ENCODE data around the gene DAAM1. TPM values are rescaled to one million over a fixed set of nuclear protein-coding genes. Genes with fewer than 3 reads are reported as not detected.

The DAAM1 gene
- polyA plus RNA-seq, 1 experiment: 9.8 TPM

DNA sequence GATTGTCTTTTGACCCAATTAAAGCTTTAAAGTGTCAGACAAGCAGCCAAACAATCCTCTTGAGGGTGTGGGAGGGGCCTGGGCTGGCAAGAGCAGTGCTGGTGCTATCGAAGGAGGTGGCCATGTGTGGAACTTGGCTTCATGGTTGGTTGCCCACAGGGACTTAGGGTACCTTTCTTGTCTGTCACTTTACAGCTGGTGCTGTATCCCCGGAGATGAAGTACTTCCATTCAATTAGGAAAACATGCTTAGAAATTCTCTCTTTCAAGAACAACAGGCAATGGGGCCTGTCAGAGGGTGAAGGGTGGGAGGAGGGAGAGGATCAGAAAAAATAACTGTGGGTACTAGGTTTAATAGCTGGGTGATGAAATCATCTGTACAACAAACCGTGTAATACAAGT, 86.5 kb downstream of the DAAM1 start:
- no peak for DNase-seq (ENCODE audit: low read depth, low spot score)
- POLR2A ChIA-PET: no interaction called here
- Histone ChIP-seq H3K9me3 (ENCODE audit: control insufficient read depth, insufficient read depth, low read length) (no peaks in the 10 kb centered on the region), H3K27me3 (ENCODE audit: control insufficient read depth, insufficient read depth, low read length) (no peaks in the 10 kb centered on the region), H3K4me3 (ENCODE audit: low read depth, low read length) (no peak overlapping the region), H3K27ac (ENCODE audit: low read depth, low read length) (no peak overlapping the region)
- TF ChIP-seq, protein P1, sequence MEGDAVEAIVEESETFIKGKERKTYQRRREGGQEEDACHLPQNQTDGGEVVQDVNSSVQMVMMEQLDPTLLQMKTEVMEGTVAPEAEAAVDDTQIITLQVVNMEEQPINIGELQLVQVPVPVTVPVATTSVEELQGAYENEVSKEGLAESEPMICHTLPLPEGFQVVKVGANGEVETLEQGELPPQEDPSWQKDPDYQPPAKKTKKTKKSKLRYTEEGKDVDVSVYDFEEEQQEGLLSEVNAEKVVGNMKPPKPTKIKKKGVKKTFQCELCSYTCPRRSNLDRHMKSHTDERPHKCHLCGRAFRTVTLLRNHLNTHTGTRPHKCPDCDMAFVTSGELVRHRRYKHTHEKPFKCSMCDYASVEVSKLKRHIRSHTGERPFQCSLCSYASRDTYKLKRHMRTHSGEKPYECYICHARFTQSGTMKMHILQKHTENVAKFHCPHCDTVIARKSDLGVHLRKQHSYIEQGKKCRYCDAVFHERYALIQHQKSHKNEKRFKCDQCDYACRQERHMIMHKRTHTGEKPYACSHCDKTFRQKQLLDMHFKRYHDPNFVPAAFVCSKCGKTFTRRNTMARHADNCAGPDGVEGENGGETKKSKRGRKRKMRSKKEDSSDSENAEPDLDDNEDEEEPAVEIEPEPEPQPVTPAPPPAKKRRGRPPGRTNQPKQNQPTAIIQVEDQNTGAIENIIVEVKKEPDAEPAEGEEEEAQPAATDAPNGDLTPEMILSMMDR (IDR thresholded peaks at IDR 0.05; ENCODE audit: low read depth, low read length): no peak
- CTCF ChIA-PET: no interaction called here

GRCh38 chr14:59275668-59276067, 87.2 kb downstream of the DAAM1 start:
- Histone ChIP-seq H3K27ac (ENCODE audit: low read depth, low read length) (no peak overlapping the region), H3K9me3 (ENCODE audit: control insufficient read depth, insufficient read depth, low read length) (no peaks in the 10 kb centered on the region), H3K27me3 (ENCODE audit: control insufficient read depth, insufficient read depth, low read length) (no peaks in the 10 kb centered on the region), H3K4me3 (ENCODE audit: low read depth, low read length) (no peak overlapping the region)
- ChIA-PET CTCF (interaction anchor here (1.2 kb wide), 1 partner anchor 81 kb away, joined by 3 read pairs; no protein-coding TSS in a partner anchor), POLR2A (no interaction called here)
- peak; percentile 64 for DNase-seq (ENCODE audit: low read depth, low spot score)
- TF ChIP-seq, protein P1 (IDR thresholded peaks at IDR 0.05; ENCODE audit: low read depth, low read length): no peak

DNA sequence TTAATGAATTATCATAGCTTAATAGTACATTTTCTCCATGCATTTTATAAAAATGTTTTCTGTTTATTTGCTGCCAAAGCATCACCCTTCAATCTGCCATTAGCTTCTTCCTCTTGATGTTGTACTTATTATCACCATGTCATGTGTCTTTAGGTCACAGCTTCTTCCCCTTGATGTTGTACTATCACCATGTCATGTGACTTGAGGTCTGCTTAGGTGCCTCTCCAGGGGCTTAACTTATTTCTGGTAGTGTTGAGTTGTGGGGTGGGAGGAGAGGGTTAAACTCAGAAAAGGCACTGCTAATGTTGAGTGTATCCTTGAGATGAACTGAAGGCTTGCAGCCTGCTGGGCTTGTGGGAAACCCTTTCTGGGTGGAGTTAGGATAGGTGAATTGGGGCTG, 87.8 kb downstream of the DAAM1 start:
- H3K4me3 ChIP-seq (ENCODE audit: low read depth, low read length): no peak overlapping the region
- no peak overlapping the region for H3K27ac ChIP-seq (ENCODE audit: low read depth, low read length)
- TF ChIP-seq, protein P1 (IDR thresholded peaks at IDR 0.05; ENCODE audit: low read depth, low read length): no peak
- H3K9me3 ChIP-seq (ENCODE audit: control insufficient read depth, insufficient read depth, low read length): no peaks in the 10 kb centered on the region
- H3K27me3 ChIP-seq (ENCODE audit: control insufficient read depth, insufficient read depth, low read length): no peaks in the 10 kb centered on the region
- DNase-seq (ENCODE audit: low read depth, low spot score): no peak
- POLR2A ChIA-PET: no interaction called here
- CTCF ChIA-PET: interaction anchor here (1.2 kb wide), 1 partner anchor 81 kb away, joined by 3 read pairs; no protein-coding TSS in a partner anchor

- POLR2A ChIA-PET: no interaction called here
- DNase-seq (ENCODE audit: low read depth, low spot score): no peak
Observed at GRCh38 chr14:59277659-59278058, 89.2 kb downstream of the DAAM1 start.

DNA sequence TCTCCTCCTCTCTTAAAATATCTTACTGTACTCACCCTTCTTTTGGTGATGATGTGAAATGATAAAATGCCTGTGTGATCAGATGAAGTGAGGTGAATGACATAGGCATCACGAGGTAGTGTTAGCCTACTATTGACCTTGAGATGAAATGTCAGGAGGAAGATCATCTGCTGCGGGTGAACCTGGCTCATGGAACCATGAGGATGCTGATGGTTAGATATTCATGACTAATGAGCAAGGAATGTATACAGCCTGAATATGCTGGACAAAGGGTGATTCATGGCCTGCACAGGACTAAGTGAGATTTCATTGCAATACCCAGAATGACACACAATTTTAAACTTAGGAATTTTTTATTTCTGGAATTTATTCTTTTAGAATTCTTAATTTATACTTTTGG, 89.6 kb downstream of the DAAM1 start:
- H3K27ac ChIP-seq (ENCODE audit: low read depth, low read length): no peak overlapping the region
- no peaks in the 10 kb centered on the region for H3K27me3 ChIP-seq (ENCODE audit: control insufficient read depth, insufficient read depth, low read length)
- POLR2A ChIA-PET: no interaction called here
- DNase-seq (ENCODE audit: low read depth, low spot score): peak; percentile 72
- CTCF ChIA-PET: no interaction called here
- no peaks in the 10 kb centered on the region for H3K9me3 ChIP-seq (ENCODE audit: control insufficient read depth, insufficient read depth, low read length)
- H3K4me3 ChIP-seq (ENCODE audit: low read depth, low read length): no peak overlapping the region
- TF ChIP-seq, protein P1 (IDR thresholded peaks at IDR 0.05; ENCODE audit: low read depth, low read length): no peak

More at GRCh38 chr14:59277659-59278058, 89.2 kb downstream of the DAAM1 start:
- TF ChIP-seq, protein P1 (IDR thresholded peaks at IDR 0.05; ENCODE audit: low read depth, low read length): no peak
- H3K27me3 ChIP-seq (ENCODE audit: control insufficient read depth, insufficient read depth, low read length): no peaks in the 10 kb centered on the region
- no peaks in the 10 kb centered on the region for H3K9me3 ChIP-seq (ENCODE audit: control insufficient read depth, insufficient read depth, low read length)
- H3K27ac ChIP-seq (ENCODE audit: low read depth, low read length): no peak overlapping the region
- no peak overlapping the region for H3K4me3 ChIP-seq (ENCODE audit: low read depth, low read length)
- CTCF ChIA-PET: no interaction called here

All from AG04450 (cell line).